ENCODE measurements around the gene SDK1. TPM values are rescaled to one million over a fixed set of nuclear protein-coding genes. Genes with fewer than 3 reads are reported as not detected.
"Not testable (repeated sequence)": the region's sequence is repeated elsewhere in the genome, so short reads cannot be mapped to it uniquely, and the experiment has no call there.

SDK1 gene
- total RNA-seq, 1 donor from 2014 or later: 1.3 TPM

GRCh38 chr7:4093483-4093882 is 792.4 kb downstream of the SDK1 start:
- Mint-ChIP-seq H3K9me3 (peaks cover 11% of the 10 kb centered on the region), H3K4me3 (no peak overlapping the region), H3K4me1 (no peaks in the 10 kb centered on the region), H3K27ac (no peak overlapping the region), H3K27me3 (peaks cover 1% of the 10 kb centered on the region), H3K36me3 (ENCODE audit: low read depth) (no peaks in the 10 kb centered on the region)
- TF ChIP-seq CTCF (IDR thresholded peaks at IDR 0.05): no peak
- ATAC-seq (ENCODE audit: low read depth) (no peak), DNase-seq (no peak)
- CTCF ChIA-PET: no interaction called here
- intact Hi-C loops (cut with micrococcal nuclease): no loop called here
- POLR2A ChIA-PET: no interaction called here

- CTCF ChIA-PET; ATAC-seq (ENCODE audit: low read depth): not testable (repeated sequence)
These were observed 793.1 kb downstream of the SDK1 start for GRCh38 chr7:4094158-4094557.

GRCh38 chr7:4097001-4097609 is 796.1 kb downstream of the SDK1 start:
- intact Hi-C loops (cut with micrococcal nuclease): no loop called here
- Mint-ChIP-seq H3K4me1 (no peaks in the 10 kb centered on the region), H3K4me3 (no peak overlapping the region), H3K27ac (no peak overlapping the region), H3K36me3 (ENCODE audit: low read depth) (no peaks in the 10 kb centered on the region), H3K9me3 (no peaks in the 10 kb centered on the region), H3K27me3 (peaks cover 1% of the 10 kb centered on the region)
- ChIA-PET POLR2A (no interaction called here), CTCF (no interaction called here)
- no peak for ATAC-seq (ENCODE audit: low read depth)
- DNase-seq: no peak
- no peak for TF ChIP-seq CTCF (IDR thresholded peaks at IDR 0.05)

More at GRCh38 chr7:4094158-4094557, 793.1 kb downstream of the SDK1 start:
- intact Hi-C loops (cut with micrococcal nuclease); H3K36me3 Mint-ChIP-seq (ENCODE audit: low read depth); H3K4me1 Mint-ChIP-seq; H3K27me3 Mint-ChIP-seq; H3K27ac Mint-ChIP-seq; POLR2A ChIA-PET; DNase-seq; H3K4me3 Mint-ChIP-seq: not testable (repeated sequence)
- peaks cover 11% of the 10 kb centered on the region for H3K9me3 Mint-ChIP-seq

GRCh38 chr7:4098169-4098568 is 797.1 kb downstream of the SDK1 start:
- ATAC-seq (ENCODE audit: low read depth): no peak
- Mint-ChIP-seq H3K9me3 (no peaks in the 10 kb centered on the region), H3K4me3 (no peak overlapping the region), H3K27ac (no peak overlapping the region), H3K36me3 (ENCODE audit: low read depth) (no peaks in the 10 kb centered on the region), H3K4me1 (no peaks in the 10 kb centered on the region), H3K27me3 (peaks cover 1% of the 10 kb centered on the region)
- DNase-seq: no peak
- CTCF ChIA-PET: no interaction called here
- intact Hi-C loops (cut with micrococcal nuclease): no loop called here
- POLR2A ChIA-PET: no interaction called here
- no peak for TF ChIP-seq CTCF (IDR thresholded peaks at IDR 0.05)

- no peak overlapping the region for H3K4me3 Mint-ChIP-seq
- H3K27me3 Mint-ChIP-seq: peaks cover 1% of the 10 kb centered on the region
- H3K4me1 Mint-ChIP-seq: no peaks in the 10 kb centered on the region
- TF ChIP-seq CTCF (IDR thresholded peaks at IDR 0.05): no peak
- no peak for ATAC-seq (ENCODE audit: low read depth)
- H3K36me3 Mint-ChIP-seq (ENCODE audit: low read depth): no peaks in the 10 kb centered on the region
- CTCF ChIA-PET: no interaction called here
- no peak for DNase-seq
- no peak overlapping the region for H3K27ac Mint-ChIP-seq
- H3K9me3 Mint-ChIP-seq: no peaks in the 10 kb centered on the region
- intact Hi-C loops (cut with micrococcal nuclease): no loop called here
- POLR2A ChIA-PET: no interaction called here
These were observed 798.6 kb downstream of the SDK1 start for GRCh38 chr7:4099651-4100050.

- Mint-ChIP-seq H3K27me3 (peaks cover 1% of the 10 kb centered on the region), H3K4me3 (no peak overlapping the region), H3K36me3 (ENCODE audit: low read depth) (no peaks in the 10 kb centered on the region), H3K27ac (no peak overlapping the region), H3K9me3 (no peaks in the 10 kb centered on the region), H3K4me1 (no peaks in the 10 kb centered on the region)
- no peak for DNase-seq
- ChIA-PET POLR2A (no interaction called here), CTCF (no interaction called here)
- ATAC-seq (ENCODE audit: low read depth): no peak
- intact Hi-C loops (cut with micrococcal nuclease): no loop called here
- no peak for TF ChIP-seq CTCF (IDR thresholded peaks at IDR 0.05)
These were observed 799.1 kb downstream of the SDK1 start for GRCh38 chr7:4100148-4100547.

All from activated B cell treated with CpG ODN at 0.5 μM for 24 hours (primary cell).